Skeletal muscle cell (primary cell): ENCODE results near the gene IGSF21.

ENCODE experiments used
- DNase-seq: peaks from one replicate; pipeline ENCODE4 v3.0.0-alpha.2; 2010; ENCODE audit warnings: low read depth
- H3K4me3 ChIP-seq: 2 replicates; pipeline ENCODE4 v1.5.1; 2011; ENCODE audit warnings: low read depth, mild to moderate bottlenecking, control low read depth, low read length, moderate library complexity

IGSF21 gene

GRCh38 chr1:18302788-18303413 is 195.3 kb downstream of the IGSF21 start:
- DNase-seq: no peak
- H3K4me3 ChIP-seq: no peak overlapping the region

GRCh38 chr1:18304151-18304869 is 196.7 kb downstream of the IGSF21 start:
- no peak overlapping the region for H3K4me3 ChIP-seq
- no peak for DNase-seq

- DNase-seq: no peak
- H3K4me3 ChIP-seq: no peak overlapping the region
Measured at GRCh38 chr1:18305182-18305795, 197.7 kb downstream of the IGSF21 start.

- DNase-seq: no peak
- no peak overlapping the region for H3K4me3 ChIP-seq
Measured at GRCh38 chr1:18307329-18307898, 199.8 kb downstream of the IGSF21 start.

- no peak overlapping the region for H3K4me3 ChIP-seq
- DNase-seq: no peak
Measured at GRCh38 chr1:18309552-18310155, 202.1 kb downstream of the IGSF21 start.

GRCh38 chr1:18312961-18313360 is 205.4 kb downstream of the IGSF21 start:
- H3K4me3 ChIP-seq: no peak overlapping the region
- DNase-seq: no peak

GRCh38 chr1:18313523-18313922 is 205.9 kb downstream of the IGSF21 start:
- no peak overlapping the region for H3K4me3 ChIP-seq
- DNase-seq: no peak

- no peak for DNase-seq
- H3K4me3 ChIP-seq: no peak overlapping the region
Measured at GRCh38 chr1:18314399-18314798, 206.8 kb downstream of the IGSF21 start.

GRCh38 chr1:18315449-18315848 is 207.9 kb downstream of the IGSF21 start:
- DNase-seq: no peak
- no peak overlapping the region for H3K4me3 ChIP-seq

- no peak overlapping the region for H3K4me3 ChIP-seq
- DNase-seq: no peak
Measured at GRCh38 chr1:18316764-18317163, 209.2 kb downstream of the IGSF21 start.

- no peak for DNase-seq
- no peak overlapping the region for H3K4me3 ChIP-seq
Measured at GRCh38 chr1:18319099-18319498, 211.5 kb downstream of the IGSF21 start.

- DNase-seq: no peak
Measured at GRCh38 chr1:18320051-18320450, 212.5 kb downstream of the IGSF21 start.

GRCh38 chr1:18322368-18323032 is 214.9 kb downstream of the IGSF21 start:
- H3K4me3 ChIP-seq: no peak overlapping the region
- DNase-seq: no peak

More at GRCh38 chr1:18320051-18320450, 212.5 kb downstream of the IGSF21 start:
- H3K4me3 ChIP-seq: no peak overlapping the region

- H3K4me3 ChIP-seq: no peak overlapping the region
- DNase-seq: no peak
Measured at GRCh38 chr1:18323259-18323658, 215.7 kb downstream of the IGSF21 start.

- no peak overlapping the region for H3K4me3 ChIP-seq
- no peak for DNase-seq
Measured at GRCh38 chr1:18324246-18324645, 216.6 kb downstream of the IGSF21 start.

GRCh38 chr1:18325136-18325535 is 217.5 kb downstream of the IGSF21 start:
- DNase-seq: no peak
- no peak overlapping the region for H3K4me3 ChIP-seq

- no peak for DNase-seq
- no peak overlapping the region for H3K4me3 ChIP-seq
Measured at GRCh38 chr1:18326211-18326897, 218.8 kb downstream of the IGSF21 start.

GRCh38 chr1:18327650-18328049 is 220.1 kb downstream of the IGSF21 start:
- DNase-seq: no peak
- H3K4me3 ChIP-seq: no peak overlapping the region

GRCh38 chr1:18328803-18329202 is 221.2 kb downstream of the IGSF21 start:
- no peak overlapping the region for H3K4me3 ChIP-seq
- DNase-seq: no peak
